Glomerular visceral epithelial cell (primary cell): ENCODE measurements around the gene FAM131A.
A peak's percentile ranks its signal among the peaks of the same experiment; 100 is the strongest.

Source experiments
- DNase-seq: peaks from one replicate; pipeline ENCODE4 v3.0.0-alpha.2; 2016; ENCODE audit errors: extremely low spot score

FAM131A gene

DNA sequence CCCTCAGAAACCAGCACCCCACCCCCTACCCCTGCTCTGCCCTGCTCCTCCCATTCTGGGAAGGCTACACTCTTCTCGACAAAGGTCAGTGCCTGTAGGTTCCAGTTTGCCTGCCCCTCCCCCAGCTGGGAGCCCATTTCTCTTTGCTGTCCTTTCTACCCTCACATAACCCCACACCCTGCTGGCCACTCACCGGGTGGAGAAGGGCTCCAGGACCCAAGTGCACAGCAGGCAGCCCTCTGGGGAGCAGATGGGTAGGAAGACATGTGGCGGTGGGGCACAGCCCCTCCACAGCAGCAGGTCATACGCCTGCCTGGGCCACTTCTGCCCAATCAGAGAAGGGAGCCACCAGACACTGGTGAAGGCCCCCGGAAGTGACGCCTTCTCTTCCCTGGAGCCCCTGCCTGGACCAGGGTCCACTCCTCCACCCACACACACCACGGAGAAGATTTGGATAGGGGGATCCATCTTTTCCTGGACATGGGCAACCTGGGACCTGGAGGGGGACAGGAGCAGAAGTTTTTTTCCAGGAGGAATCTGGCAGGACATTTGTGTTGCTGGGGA, 40.6 kb downstream of the FAM131A start, which contains the start of gene THPO:
Gene THPO (minus strand): TSS at position 326 of the 564 bp plus-strand sequence. CDS start 1,948 bp downstream, outside the sequence.
- DNase-seq: no peak

GRCh38 chr3:184378651-184379357, 41.4 kb downstream of the FAM131A start:
- no peak for DNase-seq

- DNase-seq: no peak
These were observed 42.2 kb downstream of the FAM131A start, which contains the start of gene CHRD for GRCh38 chr3:184379358-184380184. Gene CHRD (plus strand): TSS chr3:184380054. CDS start chr3:184380319, 265 bp downstream.

GRCh38 chr3:184380185-184380626, 42.8 kb downstream of the FAM131A start:
- peak; percentile 16 for DNase-seq

- DNase-seq: no peak
These were observed 43.3 kb downstream of the FAM131A start for GRCh38 chr3:184380627-184381260.

GRCh38 chr3:184381261-184382224, 44.1 kb downstream of the FAM131A start:
- no peak for DNase-seq

DNA sequence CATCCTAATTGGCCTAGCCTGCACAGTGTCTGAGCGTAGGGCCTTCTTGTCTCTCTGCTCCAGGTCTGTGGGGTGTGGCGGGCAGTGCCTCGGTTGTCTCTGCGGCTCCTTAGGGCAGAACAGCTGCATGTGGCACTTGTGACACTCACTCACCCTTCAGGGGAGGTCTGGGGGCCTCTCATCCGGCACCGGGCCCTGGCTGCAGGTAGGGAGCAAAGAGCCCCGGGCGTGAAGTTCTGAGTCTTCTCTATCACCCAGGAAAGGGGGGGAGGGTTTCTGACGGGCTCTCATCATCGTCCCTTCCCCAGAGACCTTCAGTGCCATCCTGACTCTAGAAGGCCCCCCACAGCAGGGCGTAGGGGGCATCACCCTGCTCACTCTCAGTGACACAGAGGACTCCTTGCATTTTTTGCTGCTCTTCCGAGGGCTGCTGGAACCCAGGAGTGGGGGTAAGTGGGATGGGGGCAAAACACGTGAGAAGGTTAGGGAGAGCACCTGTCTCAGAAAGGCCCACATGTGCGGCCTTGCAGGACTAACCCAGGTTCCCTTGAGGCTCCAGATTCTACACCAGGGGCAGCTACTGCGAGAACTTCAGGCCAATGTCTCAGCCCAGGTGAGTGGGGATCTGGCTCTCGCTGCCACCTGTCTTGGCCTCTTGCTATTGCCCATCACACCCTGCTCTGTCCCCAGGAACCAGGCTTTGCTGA, 45.1 kb downstream of the FAM131A start:
- DNase-seq: no peak

GRCh38 chr3:184383033-184383740, 45.8 kb downstream of the FAM131A start:
- DNase-seq: no peak

GRCh38 chr3:184384342-184384741, 46.9 kb downstream of the FAM131A start:
- no peak for DNase-seq

- no peak for DNase-seq
These were observed 47.5 kb downstream of the FAM131A start for GRCh38 chr3:184384856-184385422.

DNA sequence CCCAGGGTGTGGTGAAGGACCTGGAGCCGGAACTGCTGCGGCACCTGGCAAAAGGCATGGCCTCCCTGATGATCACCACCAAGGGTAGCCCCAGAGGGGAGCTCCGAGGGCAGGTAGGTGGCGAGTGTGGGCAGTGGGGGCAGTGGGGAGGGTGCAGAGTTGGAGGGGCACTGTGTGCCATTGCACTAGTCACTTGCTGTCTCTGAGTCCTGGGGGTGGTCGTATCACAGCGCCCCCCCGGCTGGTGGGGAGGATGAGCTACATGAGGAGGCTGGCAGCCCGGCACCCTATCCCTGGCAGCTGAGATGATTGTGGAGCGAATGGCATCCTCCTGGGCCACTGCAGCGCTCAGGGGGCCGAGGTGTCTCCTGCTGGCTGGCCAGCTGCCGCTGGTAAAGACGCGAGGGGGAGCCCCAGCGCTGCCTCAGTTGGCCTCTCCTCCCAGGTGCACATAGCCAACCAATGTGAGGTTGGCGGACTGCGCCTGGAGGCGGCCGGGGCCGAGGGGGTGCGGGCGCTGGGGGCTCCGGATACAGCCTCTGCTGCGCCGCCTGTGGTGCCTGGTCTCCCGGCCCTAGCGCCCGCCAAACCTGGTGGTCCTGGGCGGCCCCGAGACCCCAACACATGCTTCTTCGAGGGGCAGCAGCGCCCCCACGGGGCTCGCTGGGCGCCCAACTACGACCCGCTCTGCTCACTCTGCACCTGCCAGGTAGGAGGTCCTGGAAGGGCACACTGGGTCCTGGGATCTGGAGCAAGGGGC, 48.8 kb downstream of the FAM131A start:
- DNase-seq: no peak

DNA sequence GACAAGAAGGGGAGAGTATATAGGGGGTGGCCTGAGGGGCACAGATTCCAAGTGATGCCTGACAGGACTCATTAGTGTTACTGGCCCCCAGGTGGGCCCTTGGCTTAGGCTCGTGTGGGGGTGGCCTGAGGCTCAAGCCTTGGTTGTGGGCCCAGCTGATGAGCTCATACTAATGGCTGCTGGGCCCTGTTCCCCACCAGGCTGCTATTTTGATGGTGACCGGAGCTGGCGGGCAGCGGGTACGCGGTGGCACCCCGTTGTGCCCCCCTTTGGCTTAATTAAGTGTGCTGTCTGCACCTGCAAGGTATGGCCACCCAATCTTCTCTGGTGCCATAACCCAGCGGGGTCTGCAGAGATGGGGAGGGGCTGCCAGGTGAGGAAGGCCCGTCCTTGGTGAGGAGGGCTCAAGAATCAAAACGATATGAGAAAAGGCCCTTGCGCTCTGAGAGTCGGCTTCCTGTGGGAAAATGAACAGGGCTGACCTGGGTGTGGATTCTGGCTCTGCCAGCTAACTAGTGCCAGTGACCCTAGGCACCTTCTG, 49.8 kb downstream of the FAM131A start:
- DNase-seq: no peak

GRCh38 chr3:184388164-184388935, 51.0 kb downstream of the FAM131A start:
- DNase-seq: no peak

DNA sequence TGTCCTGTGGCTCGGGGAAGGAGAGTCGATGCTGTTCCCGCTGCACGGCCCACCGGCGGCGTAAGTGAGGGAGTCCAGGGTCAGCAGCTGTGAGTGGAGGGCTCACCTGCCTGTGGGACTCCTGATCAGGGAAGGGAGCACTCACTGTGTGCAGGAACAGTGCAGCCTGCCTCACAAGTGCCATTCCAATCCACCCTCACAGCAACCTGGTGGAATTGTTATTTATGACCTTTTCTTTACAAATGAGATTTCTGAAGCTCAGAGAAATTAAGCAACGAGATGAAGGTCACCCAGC, 51.5 kb downstream of the FAM131A start:
- no peak for DNase-seq

GRCh38 chr3:184389384-184389783, 52.0 kb downstream of the FAM131A start:
- DNase-seq: no peak

DNA sequence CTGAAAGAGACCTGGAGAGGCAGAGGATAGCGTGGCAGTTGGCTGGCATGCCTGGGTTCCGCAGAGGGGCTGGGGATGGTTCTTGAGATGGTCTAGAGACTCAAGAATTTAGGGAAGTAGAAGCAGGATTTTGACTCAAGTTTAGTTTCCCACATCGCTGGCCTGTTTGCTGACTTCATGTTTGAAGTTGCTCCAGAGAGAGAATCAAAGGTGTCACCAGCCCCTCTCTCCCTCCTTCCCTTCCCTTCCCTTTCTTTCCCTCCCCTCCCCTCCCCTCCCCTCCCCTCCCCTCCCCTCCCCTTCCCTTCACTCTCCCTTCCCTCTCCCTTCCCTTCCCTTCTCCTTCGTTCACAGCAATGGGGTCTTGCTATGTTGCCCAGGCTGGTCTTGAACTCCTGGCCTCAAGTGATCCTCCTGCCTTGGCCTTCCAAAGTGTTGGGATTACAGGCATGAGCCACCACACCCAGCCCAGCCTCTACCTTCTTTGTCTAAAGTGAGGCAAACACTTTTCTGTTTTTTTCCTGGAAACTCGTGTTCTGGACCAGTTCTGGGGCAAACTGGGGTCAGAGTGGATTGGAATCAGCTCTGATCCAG, 52.6 kb downstream of the FAM131A start:
- DNase-seq: no peak

GRCh38 chr3:184391266-184391665, 53.9 kb downstream of the FAM131A start:
- peak; percentile 32 for DNase-seq
